WTC11 (cell line): Measurements from ENCODE around the gene DYNLT3. TPM values are rescaled to one million over a fixed set of nuclear protein-coding genes. Genes with fewer than 3 reads are reported as not detected.

Experiments
- ATAC-seq: fragments of 200-7000 bp; cut with Tn5 transposase; 2 replicates; pipeline ENCODE4 v1.10.0; 2021; ENCODE audit warnings: mild to moderate bottlenecking, moderate library complexity
- CTCF ChIA-PET: fragments of 300-600 bp; sonication (Branson Sonifier 250); formaldehyde crosslinking; loops from one replicate; lab custom pipeline; 2021; ENCODE audit warnings: antibody characterized with exemption; lab: Charles Lee
- POLR2A ChIA-PET: fragments of 350-600 bp; sonication (Branson Sonifier 250); formaldehyde crosslinking; loops from one replicate; lab custom pipeline; 2021; ENCODE audit warnings: antibody characterized with exemption; lab: Charles Lee
- DNase-seq: peaks from one replicate; pipeline ENCODE4 v3.0.0; 2021; ENCODE audit warnings: low spot score
- H3K27ac Mint-ChIP-seq: 2 replicates; pipeline ENCODE4 v1.8.0; 2021; ENCODE audit warnings: mixed read lengths
- H3K27me3 Mint-ChIP-seq: 2 replicates; pipeline ENCODE4 v1.8.0; 2021; ENCODE audit warnings: low read depth, mild to moderate bottlenecking, moderate library complexity, mixed read lengths
- H3K36me3 Mint-ChIP-seq: 2 replicates; pipeline ENCODE4 v1.8.0; 2021; ENCODE audit warnings: mixed read lengths
- H3K4me1 Mint-ChIP-seq: 2 replicates; pipeline ENCODE4 v1.8.0; 2022; ENCODE audit warnings: mixed read lengths
- H3K4me3 Mint-ChIP-seq: 2 replicates; pipeline ENCODE4 v1.8.0; 2021; ENCODE audit warnings: mild to moderate bottlenecking, moderate library complexity, mixed read lengths
- H3K9me3 Mint-ChIP-seq: 2 replicates; pipeline ENCODE4 v1.8.0; 2021; ENCODE audit warnings: mixed read lengths
- CTCF ChIP-seq: fragments of 200-600 bp; IDR thresholded peaks from 2 replicates; pipeline ENCODE4 v1.8.0; 2022; ENCODE audit warnings: antibody characterized with exemption
- ELF4 ChIP-seq: sonication (generic); formaldehyde crosslinking; IDR thresholded peaks from 2 replicates; pipeline ENCODE4 v1.8.1; 2022; ENCODE audit warnings: low read depth, mild to moderate bottlenecking, moderate library complexity, missing genetic modification reagents
- EMX1 ChIP-seq: fragments of 250-450 bp; sonication (Bioruptor Pico); IDR thresholded peaks from 2 replicates; pipeline ENCODE4 v1.8.0; 2021; ENCODE audit warnings: mild to moderate bottlenecking
- ERG ChIP-seq: fragments of 250-450 bp; sonication (Bioruptor Pico); IDR thresholded peaks from 2 replicates; pipeline ENCODE4 v1.8.0; 2021; ENCODE audit warnings: mild to moderate bottlenecking
- ETV6 ChIP-seq: sonication (generic); formaldehyde crosslinking; IDR thresholded peaks from 2 replicates; pipeline ENCODE4 v1.8.1; 2022; ENCODE audit warnings: mild to moderate bottlenecking, missing genetic modification reagents
- FOXK1 ChIP-seq: sonication (generic); formaldehyde crosslinking; IDR thresholded peaks from 2 replicates; pipeline ENCODE4 v1.8.0; 2022; ENCODE audit warnings: mild to moderate bottlenecking, moderate library complexity, missing genetic modification reagents
- FOXP1 ChIP-seq: sonication (generic); formaldehyde crosslinking; IDR thresholded peaks from 2 replicates; pipeline ENCODE4 v1.8.0; 2022; ENCODE audit warnings: missing genetic modification reagents, mild to moderate bottlenecking, moderate library complexity, borderline replicate concordance
- FOXP4 ChIP-seq: sonication (generic); formaldehyde crosslinking; IDR thresholded peaks from 2 replicates; pipeline ENCODE4 v1.8.0; 2022; ENCODE audit warnings: mild to moderate bottlenecking, missing genetic modification reagents
- GABPB1 ChIP-seq: sonication (generic); formaldehyde crosslinking; IDR thresholded peaks from 2 replicates; pipeline ENCODE4 v1.8.1; 2023; ENCODE audit warnings: mild to moderate bottlenecking, missing genetic modification reagents
- KAT7 ChIP-seq: sonication (generic); formaldehyde crosslinking; IDR thresholded peaks from 2 replicates; pipeline ENCODE4 v1.8.1; 2023; ENCODE audit warnings: missing genetic modification reagents, mild to moderate bottlenecking, borderline replicate concordance
- MYBL2 ChIP-seq: sonication (generic); formaldehyde crosslinking; IDR thresholded peaks from 2 replicates; pipeline ENCODE4 v1.8.1; 2023; ENCODE audit warnings: mild to moderate bottlenecking, moderate library complexity, missing genetic modification reagents
- NFATC4 ChIP-seq: fragments of 250-450 bp; sonication (Bioruptor Pico); IDR thresholded peaks from 2 replicates; pipeline ENCODE4 v1.9.0; 2021; ENCODE audit warnings: mild to moderate bottlenecking
- NR1H2 ChIP-seq: sonication (generic); formaldehyde crosslinking; IDR thresholded peaks from 2 replicates; pipeline ENCODE4 v1.9.0; 2021; ENCODE audit warnings: mild to moderate bottlenecking, moderate library complexity, missing genetic modification reagents
- OVOL2 ChIP-seq: fragments of 250-450 bp; sonication (Bioruptor Pico); IDR thresholded peaks from 2 replicates; pipeline ENCODE4 v1.9.0; 2021; ENCODE audit warnings: mild to moderate bottlenecking, borderline replicate concordance
- PRRX2 ChIP-seq: fragments of 250-450 bp; sonication (Bioruptor Pico); IDR thresholded peaks from 2 replicates; pipeline ENCODE4 v1.8.0; 2021; ENCODE audit warnings: mild to moderate bottlenecking
- SOX15 ChIP-seq: fragments of 250-450 bp; sonication (Bioruptor Pico); IDR thresholded peaks from 2 replicates; pipeline ENCODE4 v1.9.0; 2021; ENCODE audit warnings: mild to moderate bottlenecking
- STAT6 ChIP-seq: sonication (generic); formaldehyde crosslinking; conservative IDR thresholded peaks from 2 replicates; pipeline ENCODE4 v1.8.1; 2023; ENCODE audit warnings: mild to moderate bottlenecking, low read depth, missing genetic modification reagents, moderate library complexity
- USF1 ChIP-seq: sonication (generic); formaldehyde crosslinking; IDR thresholded peaks from 2 replicates; pipeline ENCODE4 v1.8.0; 2022; ENCODE audit warnings: mild to moderate bottlenecking, missing genetic modification reagents
- ZBTB21 ChIP-seq: sonication (generic); formaldehyde crosslinking; IDR thresholded peaks from 2 replicates; pipeline ENCODE4 v1.8.1; 2023; ENCODE audit warnings: mild to moderate bottlenecking, missing genetic modification reagents, borderline replicate concordance
- ZNF416 ChIP-seq: fragments of 250-450 bp; sonication (Bioruptor Pico); IDR thresholded peaks from 2 replicates; pipeline ENCODE4 v1.9.0; 2021; ENCODE audit warnings: mild to moderate bottlenecking, inconsistent platforms
- ZNF512 ChIP-seq: sonication (generic); formaldehyde crosslinking; IDR thresholded peaks from 2 replicates; pipeline ENCODE4 v1.8.1; 2022; ENCODE audit warnings: missing genetic modification reagents, borderline replicate concordance
- total RNA-seq: library from RNA; stranded (reverse); gene quantifications from 3 replicates; pipeline ENCODE4 v1.2.3, GENCODE V29; 2021

DYNLT3 gene
- total RNA-seq, 1 experiment from 2014 or later = 5.1 TPM

GRCh38 chrX:37800717-37801116, 46.7 kb downstream of the DYNLT3 start:
- Mint-ChIP-seq H3K4me3 (no peak overlapping the region), H3K36me3 (no peaks in the 10 kb centered on the region), H3K27me3 (no peaks in the 10 kb centered on the region), H3K9me3 (no peaks in the 10 kb centered on the region), H3K27ac (no peak overlapping the region), H3K4me1 (no peaks in the 10 kb centered on the region)
- TF ChIP-seq NR1H2 (no peak), GABPB1 (CRISPR knock-in tag) (no peak), OVOL2 (CRISPR knock-in tag) (no peak), KAT7 (CRISPR knock-in tag) (no peak), FOXK1 (CRISPR knock-in tag) (no peak), ZNF416 (no peak), NFATC4 (no peak), ELF4 (CRISPR knock-in tag) (no peak), SOX15 (CRISPR knock-in tag) (no peak), STAT6 (CRISPR knock-in tag) (no peak), ZNF512 (CRISPR knock-in tag) (no peak)
- DNase-seq = no peak
- POLR2A ChIA-PET = no interaction called here
- no peak for ATAC-seq
- CTCF ChIA-PET = no interaction called here

- no peaks in the 10 kb centered on the region for H3K36me3 Mint-ChIP-seq
- no peak overlapping the region for H3K27ac Mint-ChIP-seq
- H3K9me3 Mint-ChIP-seq = no peaks in the 10 kb centered on the region
- no peak for TF ChIP-seq MYBL2 (CRISPR knock-in tag)
- no peak for TF ChIP-seq STAT6 (CRISPR knock-in tag)
- no peak for TF ChIP-seq CTCF
- no peak for TF ChIP-seq FOXK1 (CRISPR knock-in tag)
- TF ChIP-seq PRRX2 (CRISPR knock-in tag) = no peak
- POLR2A ChIA-PET = no interaction called here
- ATAC-seq (no peak), DNase-seq (no peak)
- CTCF ChIA-PET = no interaction called here
- H3K4me1 Mint-ChIP-seq = no peaks in the 10 kb centered on the region
- no peak overlapping the region for H3K4me3 Mint-ChIP-seq
- no peaks in the 10 kb centered on the region for H3K27me3 Mint-ChIP-seq
Measured at GRCh38 chrX:37799936-37800335, 47.4 kb downstream of the DYNLT3 start.

GRCh38 chrX:37796805-37797204, 50.6 kb downstream of the DYNLT3 start:
- POLR2A ChIA-PET = no interaction called here
- CTCF ChIA-PET = interaction anchor here (0.6 kb wide), 1 partner anchor 8 kb away, joined by 3 read pairs; no protein-coding TSS in a partner anchor
- no peak overlapping the region for H3K27ac Mint-ChIP-seq
- TF ChIP-seq EMX1 (CRISPR knock-in tag) (no peak), FOXP4 (CRISPR knock-in tag) (no peak), FOXP1 (CRISPR knock-in tag) (no peak), ERG (CRISPR knock-in tag) (no peak), USF1 (no peak), ZBTB21 (CRISPR knock-in tag) (no peak), ETV6 (CRISPR knock-in tag) (no peak)

More at GRCh38 chrX:37796805-37797204, 50.6 kb downstream of the DYNLT3 start:
- no peak; the same call in 1 of the 2 replicates for ATAC-seq
- H3K4me3 Mint-ChIP-seq = no peak overlapping the region
- no peaks in the 10 kb centered on the region for H3K9me3 Mint-ChIP-seq
- H3K36me3 Mint-ChIP-seq = no peaks in the 10 kb centered on the region
- no peaks in the 10 kb centered on the region for H3K4me1 Mint-ChIP-seq
- no peak for DNase-seq
- no peaks in the 10 kb centered on the region for H3K27me3 Mint-ChIP-seq
